Stimulated activated CD4-positive, alpha-beta T cell treated with anti-CD3 and anti-CD28 coated beads, Interleukin-12 subunit alpha, Interleukin-12 subunit beta, amount 100 ng/mL, for 48 hours (primary cell): ENCODE measurements around the gene XIRP1.
"Not testable (repeated sequence)": the region's sequence is repeated elsewhere in the genome, so short reads cannot be mapped to it uniquely, and the experiment has no call there.

Experiments
- DNase-seq, 3 donors: peaks; one replicate each; pipeline ENCODE4 v3.0.0-alpha.2; 2020; ENCODE audit warnings: low read depth in 2 of 3, low spot score in 1 of 3

The XIRP1 gene

GRCh38 chr3:39187372-39188155 is 4.8 kb downstream of the XIRP1 start:
- no peak for DNase-seq

- no peak for DNase-seq
Observed at GRCh38 chr3:39186692-39187151, 5.7 kb downstream of the XIRP1 start.

DNA sequence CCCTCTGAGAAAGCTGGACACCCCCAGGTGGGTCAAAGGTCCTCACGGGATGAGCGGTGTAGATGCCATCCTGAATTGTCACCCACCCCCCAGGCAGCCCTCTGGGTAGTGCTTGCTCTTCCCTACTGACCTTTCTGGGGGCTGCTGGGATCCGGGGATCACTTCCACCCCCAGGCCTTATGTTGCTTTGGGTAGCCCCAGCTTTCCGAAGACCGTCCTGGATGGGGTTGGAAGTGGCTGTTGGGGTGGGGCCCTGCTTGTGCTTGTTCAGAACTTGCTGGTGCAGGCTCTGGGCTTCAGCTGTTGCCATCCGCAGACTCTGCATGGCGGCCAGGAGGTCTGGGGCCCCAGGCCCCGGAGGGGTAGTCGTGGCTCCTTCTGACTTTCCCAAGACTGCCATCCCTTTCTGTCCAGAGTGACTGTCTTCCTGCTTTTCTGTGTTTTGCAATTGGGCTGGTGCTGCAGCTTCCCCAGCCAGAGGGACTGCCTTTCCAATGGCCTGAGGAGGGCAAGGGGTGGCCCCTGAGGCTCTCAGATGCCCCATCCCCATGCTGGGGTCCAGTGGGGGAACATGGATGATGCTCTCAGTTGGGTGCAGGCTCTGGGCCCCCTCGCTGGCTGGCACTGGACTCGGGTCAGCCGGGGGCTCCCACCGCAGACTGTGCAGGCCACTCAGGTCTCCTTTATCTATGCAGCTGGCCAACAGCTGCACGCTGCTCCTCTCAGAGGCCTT is 6.3 kb downstream of the XIRP1 start:
- DNase-seq = no peak

DNA sequence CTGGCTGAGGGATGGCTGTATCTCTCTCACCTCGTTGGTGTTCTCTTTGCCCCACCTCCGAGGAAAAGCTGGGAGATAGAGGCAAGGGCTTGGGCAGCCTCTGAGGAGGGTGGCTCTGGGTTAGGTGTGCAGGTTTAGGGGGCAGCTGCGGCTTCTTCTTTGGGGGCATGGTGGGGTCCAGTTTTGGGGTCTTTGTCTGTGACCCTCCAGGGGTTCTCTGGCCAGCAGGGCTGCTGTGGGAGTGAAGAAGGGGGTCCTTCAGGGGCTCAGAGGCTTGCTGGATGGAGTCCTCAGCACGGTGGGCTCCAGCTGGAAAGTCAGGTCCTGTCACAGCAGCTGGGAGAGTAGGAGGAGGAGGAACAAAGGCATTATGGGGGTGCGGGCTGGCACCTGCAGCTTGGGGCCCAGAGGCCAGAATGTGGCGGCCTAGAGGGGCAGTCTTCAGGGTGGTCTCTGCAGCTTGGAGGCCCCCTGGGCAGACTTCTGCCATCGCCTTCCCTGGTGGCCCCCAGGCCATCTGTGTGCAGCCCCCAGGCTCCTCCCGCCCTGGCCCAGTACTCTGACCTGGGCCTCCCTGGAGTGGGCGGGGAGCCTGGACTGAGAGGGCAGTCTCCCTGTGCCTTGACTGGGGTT is 7.0 kb downstream of the XIRP1 start:
- DNase-seq = no peak

DNA sequence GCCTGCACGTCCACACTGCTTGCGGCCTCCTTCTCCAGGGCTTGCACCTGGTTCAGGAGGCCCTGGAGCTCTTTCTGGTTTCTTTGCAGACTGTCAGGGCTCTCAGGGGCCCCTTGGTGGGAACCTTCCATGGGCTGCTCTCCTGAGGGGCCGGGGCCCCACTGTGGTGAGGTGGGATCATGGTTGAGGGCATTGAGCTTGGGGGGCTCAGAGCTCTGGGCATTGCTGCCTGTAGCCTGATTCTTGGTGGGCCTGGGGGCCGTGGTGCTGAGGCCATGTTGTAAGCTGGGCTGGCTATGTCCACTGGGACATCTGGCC is 7.5 kb downstream of the XIRP1 start:
- DNase-seq = no peak

GRCh38 chr3:39184081-39184967 is 8.1 kb downstream of the XIRP1 start:
- DNase-seq = no peak

DNA sequence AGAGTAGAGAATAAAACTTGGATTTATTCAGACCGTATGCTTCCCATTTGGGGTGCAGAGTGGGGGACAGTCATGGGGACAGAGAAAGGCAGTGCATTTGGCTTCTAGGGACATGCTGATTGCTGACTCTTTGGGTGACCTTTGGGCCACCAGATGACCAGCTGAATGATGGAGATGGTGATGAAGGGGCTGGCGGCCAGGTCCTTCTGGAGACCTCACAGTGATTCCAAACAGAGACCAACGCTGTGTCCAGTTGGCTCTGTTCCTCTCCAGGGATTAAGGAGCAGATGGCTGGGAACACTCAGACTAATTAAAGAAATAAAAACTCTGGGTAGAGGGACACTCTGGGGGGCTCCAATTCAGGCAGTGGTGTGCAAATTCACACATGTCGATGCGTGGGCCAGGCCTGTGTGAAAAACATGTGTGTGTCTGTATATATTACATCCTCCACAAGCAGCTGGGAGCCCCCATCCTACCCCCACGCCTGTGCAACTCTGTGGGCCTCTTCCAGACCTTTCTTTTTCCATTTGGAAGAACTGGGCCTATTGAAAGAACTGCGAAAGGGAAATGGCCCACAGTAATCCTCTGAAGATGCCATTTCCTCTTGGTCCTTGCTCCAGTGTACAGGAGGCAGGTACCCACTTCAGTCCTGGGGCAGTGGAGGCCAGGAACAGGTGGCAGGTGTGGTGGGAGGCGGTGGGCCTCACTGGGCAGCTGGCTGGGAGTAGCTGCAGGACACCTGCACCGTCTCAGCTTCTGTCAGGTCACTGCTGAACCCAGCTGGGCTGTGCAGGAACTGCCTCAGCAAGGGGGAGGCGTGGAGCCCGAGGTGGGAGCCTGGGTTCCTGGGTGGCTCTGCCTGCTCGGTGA is 8.9 kb downstream of the XIRP1 start:
- no peak for DNase-seq

DNA sequence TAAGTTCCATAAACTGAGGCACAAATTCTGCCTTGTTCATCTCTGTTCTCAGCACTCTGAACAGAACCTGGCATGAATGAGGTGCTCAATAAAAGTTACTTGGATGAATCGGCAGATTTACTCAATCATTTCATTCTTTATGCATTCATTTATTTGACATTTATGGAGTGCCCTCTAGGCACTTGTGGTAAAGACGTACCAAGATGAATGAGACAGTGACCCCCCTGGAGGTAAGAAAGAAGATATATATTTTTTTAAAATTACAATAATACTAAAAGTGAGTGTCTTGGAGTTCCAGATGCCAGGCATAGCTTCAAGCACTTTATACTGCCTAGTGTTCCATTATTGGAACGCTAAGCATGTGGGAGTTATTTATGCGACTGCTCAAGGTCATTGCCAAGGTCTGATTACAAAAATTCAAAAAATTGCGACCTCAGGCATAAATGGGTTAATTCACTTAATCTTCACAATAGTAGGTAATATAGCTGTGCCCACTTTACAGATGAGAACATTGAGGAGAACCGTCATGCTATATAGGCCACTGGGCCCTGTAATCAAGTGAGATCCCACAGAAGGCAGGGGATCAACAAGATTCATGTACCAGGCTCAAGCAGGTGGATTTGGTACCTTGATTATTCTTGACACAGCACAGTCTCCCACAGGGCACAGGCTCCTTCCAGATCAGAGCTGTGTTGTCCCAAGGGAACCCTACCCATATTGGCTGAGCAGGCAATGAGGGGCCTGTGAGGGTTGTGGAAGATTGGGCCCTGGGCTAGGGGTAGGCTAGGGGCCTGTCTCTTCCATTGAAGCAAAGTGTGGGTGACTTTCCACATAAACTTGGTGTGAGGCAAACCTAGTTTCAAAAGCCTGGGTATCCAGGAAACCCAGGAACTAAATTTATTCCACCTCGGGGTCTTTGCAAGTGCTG is 10.7 kb downstream of the XIRP1 start:
- DNase-seq = no peak

- DNase-seq = peak; percentile 75 to 80 (median 77)
Observed at GRCh38 chr3:39180546-39181346, 11.6 kb downstream of the XIRP1 start.

GRCh38 chr3:39180183-39180545 is 12.2 kb downstream of the XIRP1 start:
- no peak for DNase-seq

DNA sequence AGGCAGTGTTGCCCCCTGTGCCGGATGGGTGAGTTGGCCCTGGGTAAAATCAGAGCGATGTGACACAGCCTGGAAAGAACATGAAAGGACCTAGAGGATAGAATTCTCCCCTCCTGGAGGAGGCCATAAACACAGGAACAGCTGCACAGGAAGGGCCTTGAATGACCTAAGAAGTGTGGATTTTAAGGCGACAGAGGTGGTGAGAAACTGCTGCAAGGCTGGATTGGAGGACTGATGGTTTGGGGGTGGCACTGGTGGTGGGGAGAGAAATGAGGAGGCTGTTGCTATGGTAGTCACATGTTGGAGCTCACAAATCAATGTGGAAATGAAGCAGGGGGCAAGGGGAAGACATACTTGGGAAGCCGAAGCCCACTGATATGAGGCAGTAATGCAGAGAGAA is 13.8 kb downstream of the XIRP1 start:
- DNase-seq = no peak

DNA sequence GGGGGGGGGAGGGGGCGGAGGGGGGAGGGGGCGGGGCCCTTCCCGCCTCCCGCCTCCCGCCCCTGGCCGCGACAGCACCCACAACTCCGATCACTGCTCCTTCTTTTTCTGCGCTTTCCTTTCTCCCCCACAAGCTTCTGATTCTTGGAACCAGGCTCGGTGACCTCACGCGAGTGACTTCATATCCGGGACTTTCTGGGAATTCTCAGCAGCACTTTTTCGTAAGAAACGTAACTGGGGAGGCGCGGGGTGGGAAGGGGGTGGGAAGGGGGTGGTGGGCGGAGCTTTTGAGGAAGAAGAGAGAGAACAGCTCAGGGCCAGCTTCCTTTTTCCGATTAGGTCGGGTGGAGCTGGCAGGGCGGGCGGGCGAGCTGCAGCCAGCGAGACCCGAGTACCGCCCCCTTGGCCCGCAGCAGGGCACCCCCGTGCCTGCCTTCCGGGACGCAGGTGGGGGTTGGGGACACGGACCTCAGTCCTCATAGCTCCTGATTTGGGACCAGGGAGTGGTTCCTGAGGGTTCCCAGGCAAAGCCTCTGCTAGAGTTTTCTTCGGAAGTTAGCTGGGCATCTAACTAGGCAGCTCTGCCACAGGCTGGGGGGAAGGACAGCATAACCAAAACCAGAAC is 14.6 kb downstream of the XIRP1 start:
- DNase-seq = peak in 2 of 3 donors; percentile 65 to 71

- no peak for DNase-seq
Observed at GRCh38 chr3:39176025-39176714, 16.2 kb downstream of the XIRP1 start.

DNA sequence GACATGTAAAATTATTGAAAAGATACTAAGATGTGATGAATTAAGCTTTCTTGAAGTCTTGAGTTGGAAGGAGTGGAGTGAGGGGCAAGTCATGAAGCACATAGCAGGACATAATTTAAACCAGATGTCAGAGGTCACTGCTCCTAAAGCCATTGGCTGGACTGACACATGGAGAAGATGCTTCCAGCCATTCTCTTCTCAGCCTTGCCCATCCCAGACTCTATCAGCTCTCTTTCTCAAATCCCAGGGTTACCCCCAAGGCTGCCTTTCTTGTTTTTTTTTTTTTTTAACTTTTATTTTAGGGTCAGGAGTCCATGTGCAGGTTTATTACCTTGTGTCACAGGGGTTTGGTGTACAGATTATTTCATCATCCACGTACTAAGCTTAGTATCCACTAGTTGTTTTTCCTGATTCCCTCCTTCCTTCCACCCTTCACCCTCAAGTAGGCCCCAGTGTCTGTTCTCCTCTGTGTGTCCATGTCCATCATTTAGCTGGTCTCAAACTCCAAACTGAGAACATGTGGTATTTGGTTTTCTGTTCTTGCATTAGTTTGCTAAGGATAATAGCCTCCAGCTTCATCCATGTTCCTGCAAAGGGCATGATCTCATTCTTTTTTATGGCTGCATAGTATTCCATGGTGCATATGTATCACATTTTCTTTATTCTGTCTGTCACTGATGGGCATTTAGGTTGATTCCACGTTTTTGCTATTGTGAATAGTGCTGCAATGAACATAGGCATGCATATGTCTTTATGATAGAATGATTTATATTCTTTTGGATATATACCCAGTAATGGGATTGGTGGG is 18.9 kb downstream of the XIRP1 start:
- no peak for DNase-seq

- DNase-seq = no peak
Observed at GRCh38 chr3:39171860-39172259, 20.5 kb downstream of the XIRP1 start.

DNA sequence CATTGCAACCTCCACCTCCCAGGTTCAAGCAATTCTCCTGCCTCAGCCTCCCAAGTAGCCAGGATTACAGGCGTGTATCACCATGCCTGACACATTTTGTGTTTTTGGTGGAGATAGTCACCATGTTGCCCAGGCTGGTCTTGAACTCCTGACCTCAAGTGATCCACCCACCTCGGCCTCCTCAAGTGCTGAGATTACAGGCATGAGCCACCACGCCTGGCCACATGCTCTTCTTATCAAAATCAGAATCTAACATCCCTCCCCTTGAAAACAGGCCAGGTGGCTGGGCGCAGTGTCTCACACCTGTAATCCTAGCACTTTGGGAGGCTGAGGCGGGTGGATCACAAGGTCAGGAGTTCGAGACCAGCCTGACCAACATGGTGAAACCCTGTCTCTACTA is 21.5 kb downstream of the XIRP1 start:
- DNase-seq = not testable (repeated sequence)

DNA sequence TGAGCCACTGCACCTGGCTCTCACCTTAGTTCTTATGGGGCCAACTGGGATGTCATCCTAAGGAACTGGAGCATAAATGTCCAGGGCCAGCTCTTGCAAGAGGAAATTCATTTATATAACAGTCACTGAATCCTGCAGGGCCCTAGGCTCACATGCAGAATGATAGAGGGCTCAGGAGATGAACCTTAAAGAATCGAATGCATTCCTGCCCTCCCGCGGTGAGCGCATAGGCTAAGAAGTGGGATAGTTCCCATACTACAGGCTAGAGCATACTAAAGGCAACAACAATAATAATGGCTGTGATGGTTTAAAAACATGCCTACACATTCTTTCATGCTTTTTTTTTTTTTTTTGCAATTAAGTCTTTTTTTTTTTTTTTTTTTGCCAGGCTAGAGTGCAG is 21.9 kb downstream of the XIRP1 start:
- no peak for DNase-seq
